Measurements from ENCODE around the gene DOCK10. TPM values are rescaled to one million over a fixed set of nuclear protein-coding genes. Genes with fewer than 3 reads are reported as not detected.
A peak's percentile ranks its signal among the peaks of the same experiment; 100 is the strongest.

Gene DOCK10
- total RNA-seq, 1 donor from 2014 or later = 15.2 TPM

GRCh38 chr2:224860786-224861185 lies 181.5 kb downstream of the DOCK10 start:
- Mint-ChIP-seq H3K27ac (ENCODE audit: unreplicated experiment) (no peak overlapping the region), H3K9me3 (ENCODE audit: unreplicated experiment) (no peaks in the 10 kb centered on the region), H3K27me3 (ENCODE audit: unreplicated experiment) (no peaks in the 10 kb centered on the region), H3K36me3 (ENCODE audit: unreplicated experiment) (peaks cover 10% of the 10 kb centered on the region), H3K4me1 (ENCODE audit: unreplicated experiment) (peaks cover 12% of the 10 kb centered on the region), H3K4me3 (ENCODE audit: unreplicated experiment) (no peak overlapping the region)
- TF ChIP-seq CTCF (IDR thresholded peaks at IDR 0.05) = no peak
- DNase-seq (ENCODE audit: extremely low spot score, unreplicated experiment) = no peak

GRCh38 chr2:224851811-224852210 lies 190.5 kb downstream of the DOCK10 start:
- H3K36me3 Mint-ChIP-seq (ENCODE audit: unreplicated experiment) = peaks cover 13% of the 10 kb centered on the region
- TF ChIP-seq CTCF (IDR thresholded peaks at IDR 0.05) = no peak
- no peaks in the 10 kb centered on the region for H3K9me3 Mint-ChIP-seq (ENCODE audit: unreplicated experiment)
- DNase-seq (ENCODE audit: extremely low spot score, unreplicated experiment) = no peak
- H3K27me3 Mint-ChIP-seq (ENCODE audit: unreplicated experiment) = no peaks in the 10 kb centered on the region
- no peak overlapping the region for H3K4me3 Mint-ChIP-seq (ENCODE audit: unreplicated experiment)
- no peak overlapping the region for H3K27ac Mint-ChIP-seq (ENCODE audit: unreplicated experiment)
- H3K4me1 Mint-ChIP-seq (ENCODE audit: unreplicated experiment) = peaks cover 23% of the 10 kb centered on the region

DNA sequence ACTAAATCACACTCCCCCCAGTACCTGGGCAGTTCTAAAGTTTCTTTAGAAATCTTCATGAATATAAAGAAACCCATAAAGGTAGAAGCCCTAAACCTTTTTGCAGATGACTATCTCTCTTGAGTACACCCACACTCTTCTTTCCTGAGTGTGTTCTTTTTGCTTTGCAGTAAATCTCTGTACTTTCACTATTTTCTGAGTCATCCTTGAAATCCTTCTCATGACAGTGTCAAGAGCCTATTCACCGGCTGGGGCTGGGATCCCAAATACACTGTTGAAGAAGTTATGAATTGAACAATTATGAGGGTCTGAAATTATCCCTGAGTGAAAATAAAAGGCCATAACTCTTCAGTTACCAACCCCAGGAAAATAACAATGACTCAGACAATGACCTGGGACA lies 192.2 kb downstream of the DOCK10 start:
- H3K36me3 Mint-ChIP-seq (ENCODE audit: unreplicated experiment) = peaks cover 8% of the 10 kb centered on the region
- DNase-seq (ENCODE audit: extremely low spot score, unreplicated experiment) = no peak
- H3K4me1 Mint-ChIP-seq (ENCODE audit: unreplicated experiment) = peaks cover 23% of the 10 kb centered on the region
- H3K9me3 Mint-ChIP-seq (ENCODE audit: unreplicated experiment) = no peaks in the 10 kb centered on the region
- no peak overlapping the region for H3K4me3 Mint-ChIP-seq (ENCODE audit: unreplicated experiment)
- no peak for TF ChIP-seq CTCF (IDR thresholded peaks at IDR 0.05)
- H3K27ac Mint-ChIP-seq (ENCODE audit: unreplicated experiment) = no peak overlapping the region
- no peaks in the 10 kb centered on the region for H3K27me3 Mint-ChIP-seq (ENCODE audit: unreplicated experiment)

GRCh38 chr2:224849264-224849663 lies 193.0 kb downstream of the DOCK10 start:
- Mint-ChIP-seq H3K36me3 (ENCODE audit: unreplicated experiment) (peaks cover 12% of the 10 kb centered on the region), H3K4me3 (ENCODE audit: unreplicated experiment) (no peak overlapping the region), H3K27ac (ENCODE audit: unreplicated experiment) (no peak overlapping the region), H3K4me1 (ENCODE audit: unreplicated experiment) (peaks cover 23% of the 10 kb centered on the region), H3K9me3 (ENCODE audit: unreplicated experiment) (no peaks in the 10 kb centered on the region), H3K27me3 (ENCODE audit: unreplicated experiment) (no peaks in the 10 kb centered on the region)
- DNase-seq (ENCODE audit: extremely low spot score, unreplicated experiment) = no peak
- peak; percentile 12 for TF ChIP-seq CTCF (IDR thresholded peaks at IDR 0.05)

GRCh38 chr2:224847961-224848850 lies 194.1 kb downstream of the DOCK10 start:
- Mint-ChIP-seq H3K4me1 (ENCODE audit: unreplicated experiment) (peaks cover 25% of the 10 kb centered on the region), H3K9me3 (ENCODE audit: unreplicated experiment) (no peaks in the 10 kb centered on the region), H3K4me3 (ENCODE audit: unreplicated experiment) (no peak overlapping the region), H3K36me3 (ENCODE audit: unreplicated experiment) (peaks cover 10% of the 10 kb centered on the region), H3K27ac (ENCODE audit: unreplicated experiment) (no peak overlapping the region), H3K27me3 (ENCODE audit: unreplicated experiment) (no peaks in the 10 kb centered on the region)
- TF ChIP-seq CTCF (IDR thresholded peaks at IDR 0.05) = no peak
- DNase-seq (ENCODE audit: extremely low spot score, unreplicated experiment) = peak; percentile 92

All from osteocyte (in vitro differentiated cells).